Cortex of kidney (tissue), 1 donor: ENCODE results near the gene PPP1R27.
"Not testable (repeated sequence)": the region's sequence is repeated elsewhere in the genome, so short reads cannot be mapped to it uniquely, and the experiment has no call there.

ENCODE experiments used
- DNase-seq: peaks from one replicate; lab custom pipeline; 2025; lab: John Stamatoyannopoulos, UW

Gene PPP1R27

GRCh38 chr17:81840826-81841778 is 6.3 kb upstream of the PPP1R27 start:
- DNase-seq: no peak

GRCh38 chr17:81840059-81840458 is 5.2 kb upstream of the PPP1R27 start:
- not testable (repeated sequence) for DNase-seq

GRCh38 chr17:81839301-81839700 is 4.5 kb upstream of the PPP1R27 start:
- no peak for DNase-seq

- no peak for DNase-seq
Measured at GRCh38 chr17:81838753-81839255, 4.0 kb upstream of the PPP1R27 start.

- DNase-seq: no peak
Measured at GRCh38 chr17:81837641-81838040, 2.8 kb upstream of the PPP1R27 start.

- no peak for DNase-seq
Measured at GRCh38 chr17:81833921-81834830, 674 bp downstream of the PPP1R27 start.

- peak; percentile 52 for DNase-seq
Measured at GRCh38 chr17:81833160-81833920, 1.5 kb downstream of the PPP1R27 start, which contains the start of gene MCRIP1. TSS of gene MCRIP1 (minus strand) at chr17:81833291. CDS start at chr17:81824506, 8,785 bp downstream.

- no peak for DNase-seq
Measured at GRCh38 chr17:81832608-81833159, 2.2 kb downstream of the PPP1R27 start.

- no peak for DNase-seq
Measured at GRCh38 chr17:81831957-81832607, 2.8 kb downstream of the PPP1R27 start.

GRCh38 chr17:81831563-81831956 is 3.3 kb downstream of the PPP1R27 start:
- no peak for DNase-seq

- no peak for DNase-seq
Measured at GRCh38 chr17:81829858-81830257, 5.0 kb downstream of the PPP1R27 start.

- no peak for DNase-seq
Measured at GRCh38 chr17:81828656-81829055, 6.2 kb downstream of the PPP1R27 start.

GRCh38 chr17:81825841-81826466 is 8.9 kb downstream of the PPP1R27 start:
- DNase-seq: no peak

GRCh38 chr17:81824595-81824994 is 10.3 kb downstream of the PPP1R27 start:
- no peak for DNase-seq

- DNase-seq: no peak
Measured at GRCh38 chr17:81823820-81824550, 10.9 kb downstream of the PPP1R27 start.

GRCh38 chr17:81822996-81823819 is 11.6 kb downstream of the PPP1R27 start:
- DNase-seq: no peak

GRCh38 chr17:81822312-81822637 is 12.6 kb downstream of the PPP1R27 start:
- DNase-seq: no peak

- DNase-seq: no peak
Measured at GRCh38 chr17:81821603-81822311, 13.1 kb downstream of the PPP1R27 start.
